ENCODE data around the gene NDUFS4.

NDUFS4 gene

DNA sequence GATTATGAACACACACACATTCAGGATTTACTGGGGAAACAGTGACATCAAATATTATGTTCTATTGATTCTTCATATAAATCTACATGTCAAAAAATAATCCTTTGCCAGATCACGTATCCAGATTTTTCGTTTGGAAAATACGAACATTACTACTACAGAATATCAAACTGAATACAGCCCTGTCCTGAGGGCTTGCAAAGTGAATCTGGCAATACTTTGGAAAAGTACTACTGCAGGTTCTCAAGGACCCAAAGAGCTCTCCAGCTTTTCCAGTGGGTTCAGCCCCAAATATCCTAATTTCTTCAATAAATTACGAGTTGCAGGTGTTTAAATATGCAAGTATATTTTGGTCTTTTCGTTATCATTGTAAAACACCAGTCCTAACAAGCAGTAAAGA lies 411 bp upstream of the NDUFS4 start:
- H3K9ac ChIP-seq, result peak overlapping the region; percentile 82 to 91 (median 85); a peak in 16 of 22 replicates

DNA sequence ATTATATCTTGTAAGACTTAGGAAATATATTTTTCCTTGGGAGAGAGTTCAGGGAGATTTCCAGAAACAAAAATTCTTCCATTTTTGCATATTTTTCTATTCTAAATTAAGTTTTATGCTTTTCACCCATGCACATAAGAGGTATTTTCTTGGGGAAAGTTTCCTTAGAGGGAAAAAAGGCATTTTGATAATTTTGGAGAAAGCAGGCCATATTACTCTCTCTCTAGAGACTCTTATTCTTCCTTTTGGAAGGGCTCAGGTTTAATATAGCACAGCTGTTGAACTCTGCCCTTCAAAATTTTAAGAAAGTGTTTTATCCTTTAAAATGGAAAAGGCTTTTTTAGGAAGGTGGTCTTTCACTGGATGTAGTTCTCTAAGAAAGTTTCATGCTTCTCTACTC lies 8.0 kb downstream of the NDUFS4 start:
- H3K4me1 ChIP-seq, result no peaks in the 10 kb centered on the region
- peaks cover 0 to 25% (median 8%) of the 10 kb centered on the region in 11 experiments; a peak in 8 of 22 replicates for H3K9me3 ChIP-seq (replicated peaks in 1 of 11)
- TF ChIP-seq Cebpa-rat (IDR thresholded peaks at IDR 0.05), result no peak
- H4K20me1 ChIP-seq, result peaks cover 0 to 18% (median 7%) of the 10 kb centered on the region in 11 experiments; a peak in 7 of 22 replicates
- no peak overlapping the region for H3K4me2 ChIP-seq
- H3K27ac ChIP-seq, result no peak overlapping the region
- H3K27me3 ChIP-seq, result no peaks in the 10 kb centered on the region
- no peak overlapping the region for H3K9ac ChIP-seq
- no peak overlapping the region for H3K4me3 ChIP-seq
- peaks cover 0 to 3% (median 0%) of the 10 kb centered on the region in 11 experiments; a peak in 2 of 22 replicates for H3K36me3 ChIP-seq

More for the DNA sequence above, 411 bp upstream of the NDUFS4 start:
- H3K4me3 ChIP-seq, result peak overlapping the region; percentile 63 to 75 (median 72)
- H4K20me1 ChIP-seq, result peaks cover 0 to 10% (median 0%) of the 10 kb centered on the region in 11 experiments; a peak in 4 of 22 replicates
- H3K9me3 ChIP-seq (replicated peaks in 1 of 11), result peaks cover 7 to 12% (median 10%) of the 10 kb centered on the region in 11 experiments; a peak in 18 of 22 replicates
- no peaks in the 10 kb centered on the region; a peak in 1 of 22 replicates for H3K36me3 ChIP-seq
- no peak for TF ChIP-seq Cebpa-rat (IDR thresholded peaks at IDR 0.05)
- no peaks in the 10 kb centered on the region for H3K27me3 ChIP-seq
- peak overlapping the region; percentile 80 to 88 (median 86); a peak in 16 of 22 replicates for H3K27ac ChIP-seq
- H3K4me2 ChIP-seq, result peak overlapping the region in 10 of 11 experiments; percentile 41 to 60 (median 48); a peak in 19 of 22 replicates
- H3K4me1 ChIP-seq, result peaks cover 0 to 9% (median 7%) of the 10 kb centered on the region in 10 experiments; a peak in 8 of 20 replicates

DNA sequence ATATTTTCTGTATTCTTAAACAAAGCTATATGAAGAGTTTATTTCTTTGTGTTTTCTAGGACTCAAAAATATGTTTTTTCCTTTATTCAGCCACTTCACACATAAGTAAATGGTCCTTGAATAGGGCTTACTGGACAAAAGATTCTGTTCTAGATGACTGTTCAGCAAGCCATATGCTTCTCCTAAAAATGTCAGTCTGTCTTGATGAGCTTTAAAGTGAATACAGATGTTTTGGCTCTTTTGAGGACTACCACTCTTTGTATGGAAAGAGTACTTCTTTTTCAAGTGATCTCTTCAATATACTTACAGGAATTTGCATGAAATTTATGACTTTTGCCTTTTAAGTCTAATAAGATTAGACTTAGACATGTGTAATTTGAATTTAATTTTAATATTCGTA lies 8.4 kb downstream of the NDUFS4 start:
- Histone ChIP-seq H4K20me1 (peaks cover 0 to 18% (median 8%) of the 10 kb centered on the region in 11 experiments; a peak in 7 of 22 replicates), H3K36me3 (peaks cover 0 to 4% (median 0%) of the 10 kb centered on the region in 11 experiments; a peak in 2 of 22 replicates), H3K27me3 (no peaks in the 10 kb centered on the region), H3K4me2 (no peak overlapping the region), H3K9ac (no peak overlapping the region), H3K9me3 (replicated peaks in 1 of 11) (peaks cover 0 to 27% (median 8%) of the 10 kb centered on the region in 11 experiments; a peak in 8 of 22 replicates), H3K27ac (no peak overlapping the region), H3K4me3 (no peak overlapping the region), H3K4me1 (no peaks in the 10 kb centered on the region)
- TF ChIP-seq Cebpa-rat (IDR thresholded peaks at IDR 0.05), result no peak

DNA sequence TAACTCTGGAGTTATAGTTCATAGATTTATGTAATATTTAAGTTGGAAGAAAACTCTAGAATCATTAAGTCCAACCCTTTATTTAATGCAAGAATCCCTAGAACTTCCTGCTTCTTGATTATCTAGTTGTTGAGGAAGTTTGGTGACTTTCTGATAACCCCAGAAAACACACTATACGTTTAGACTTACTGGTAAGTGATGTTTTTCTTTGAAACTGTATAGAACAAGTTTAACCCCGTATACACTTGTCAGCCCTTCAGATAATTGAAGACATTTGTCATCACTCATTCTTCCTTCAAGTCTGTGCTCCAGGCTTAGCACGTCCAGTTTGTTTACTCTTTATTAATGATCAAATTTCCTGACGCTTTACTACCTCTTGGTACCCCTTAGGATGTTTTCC lies 9.0 kb downstream of the NDUFS4 start:
- peaks cover 0 to 4% (median 0%) of the 10 kb centered on the region in 11 experiments; a peak in 2 of 22 replicates for H3K36me3 ChIP-seq
- no peak for TF ChIP-seq Cebpa-rat (IDR thresholded peaks at IDR 0.05)
- H3K4me1 ChIP-seq, result no peaks in the 10 kb centered on the region
- peaks cover 0 to 27% (median 8%) of the 10 kb centered on the region in 11 experiments; a peak in 8 of 22 replicates for H3K9me3 ChIP-seq (replicated peaks in 1 of 11)
- H3K4me3 ChIP-seq, result no peak overlapping the region
- peaks cover 0 to 20% (median 5%) of the 10 kb centered on the region in 11 experiments; a peak in 8 of 22 replicates for H4K20me1 ChIP-seq
- no peak overlapping the region for H3K9ac ChIP-seq
- no peaks in the 10 kb centered on the region for H3K27me3 ChIP-seq
- H3K27ac ChIP-seq, result no peak overlapping the region
- no peak overlapping the region for H3K4me2 ChIP-seq

GRCh38 chr5:53571403-53571802 lies 11.0 kb downstream of the NDUFS4 start:
- no peaks in the 10 kb centered on the region for H3K4me1 ChIP-seq
- no peak overlapping the region for H3K4me3 ChIP-seq
- no peak for TF ChIP-seq Cebpa-rat (IDR thresholded peaks at IDR 0.05)
- H3K27ac ChIP-seq, result no peak overlapping the region
- H3K36me3 ChIP-seq, result peaks cover 0 to 4% (median 0%) of the 10 kb centered on the region in 11 experiments; a peak in 2 of 22 replicates
- H3K27me3 ChIP-seq, result no peaks in the 10 kb centered on the region
- peaks cover 0 to 24% (median 0%) of the 10 kb centered on the region in 11 experiments; a peak in 7 of 22 replicates for H4K20me1 ChIP-seq
- no peak overlapping the region for H3K4me2 ChIP-seq
- no peak overlapping the region for H3K9ac ChIP-seq
- peaks cover 0 to 38% (median 13%) of the 10 kb centered on the region in 11 experiments; a peak in 9 of 22 replicates for H3K9me3 ChIP-seq (replicated peaks in 1 of 11)

DNA sequence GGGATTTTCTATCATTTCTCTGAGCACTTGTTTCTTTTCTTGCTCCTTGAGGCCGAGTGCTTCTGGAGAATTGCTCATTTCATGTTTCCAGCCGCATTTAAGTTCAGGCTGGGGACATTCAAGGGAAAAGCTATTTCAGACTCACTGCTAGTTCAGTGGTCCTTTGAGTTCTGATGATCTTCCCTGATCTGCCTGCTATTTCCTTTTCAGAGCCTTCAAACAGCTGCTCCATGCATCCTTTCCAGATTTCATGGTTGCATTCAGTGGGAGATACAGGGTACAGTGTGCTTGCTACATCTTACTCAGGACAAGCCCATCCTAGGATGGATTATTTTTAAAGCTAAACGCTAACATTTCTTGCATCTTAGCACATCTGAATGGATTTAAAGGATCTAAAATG lies 14.7 kb downstream of the NDUFS4 start:
- H3K4me3 ChIP-seq, result no peak overlapping the region
- no peak for TF ChIP-seq Cebpa-rat (IDR thresholded peaks at IDR 0.05)
- no peak overlapping the region for H3K4me2 ChIP-seq
- H4K20me1 ChIP-seq, result peaks cover 0 to 28% (median 5%) of the 10 kb centered on the region in 11 experiments; a peak in 9 of 22 replicates
- no peaks in the 10 kb centered on the region for H3K4me1 ChIP-seq
- H3K27me3 ChIP-seq, result no peaks in the 10 kb centered on the region
- peaks cover 0 to 4% (median 0%) of the 10 kb centered on the region in 11 experiments; a peak in 2 of 22 replicates for H3K36me3 ChIP-seq
- H3K9me3 ChIP-seq (replicated peaks in 1 of 11), result peaks cover 0 to 31% (median 12%) of the 10 kb centered on the region in 11 experiments; a peak in 9 of 22 replicates
- no peak overlapping the region for H3K27ac ChIP-seq
- H3K9ac ChIP-seq, result no peak overlapping the region

DNA sequence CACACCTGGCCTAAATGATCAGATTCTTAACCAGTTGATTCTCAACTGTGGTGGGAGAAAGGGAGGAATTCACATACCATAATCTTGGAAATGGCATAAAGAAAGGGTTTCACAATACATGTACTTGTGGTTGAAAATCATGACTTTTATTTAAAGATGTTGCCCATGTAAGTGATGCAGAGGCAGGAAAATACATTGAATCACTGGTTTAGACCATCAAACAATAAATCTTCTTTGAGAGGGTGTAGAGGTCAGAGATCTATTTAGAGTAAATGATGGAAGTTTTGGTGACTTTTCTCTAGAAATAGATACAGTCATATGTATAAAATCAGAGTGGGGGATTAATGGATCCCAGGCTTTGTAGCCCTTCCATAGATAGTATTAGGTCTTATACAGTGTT lies 15.4 kb downstream of the NDUFS4 start:
- Histone ChIP-seq H3K9ac (no peak overlapping the region), H3K4me2 (no peak overlapping the region), H3K4me3 (no peak overlapping the region), H4K20me1 (peaks cover 0 to 31% (median 5%) of the 10 kb centered on the region in 11 experiments; a peak in 9 of 22 replicates), H3K36me3 (peaks cover 0 to 4% (median 0%) of the 10 kb centered on the region in 11 experiments; a peak in 2 of 22 replicates), H3K27ac (no peak overlapping the region), H3K9me3 (replicated peaks in 1 of 11) (peaks cover 0 to 24% (median 6%) of the 10 kb centered on the region in 11 experiments; a peak in 9 of 22 replicates), H3K27me3 (no peaks in the 10 kb centered on the region), H3K4me1 (no peaks in the 10 kb centered on the region)
- no peak for TF ChIP-seq Cebpa-rat (IDR thresholded peaks at IDR 0.05)

- Histone ChIP-seq H3K27ac (no peak overlapping the region), H3K36me3 (peaks cover 0 to 4% (median 0%) of the 10 kb centered on the region in 11 experiments; a peak in 2 of 22 replicates), H3K4me2 (no peak overlapping the region), H3K4me3 (no peak overlapping the region), H3K9ac (no peak overlapping the region), H4K20me1 (peaks cover 0 to 31% (median 5%) of the 10 kb centered on the region in 11 experiments; a peak in 9 of 22 replicates), H3K4me1 (no peaks in the 10 kb centered on the region), H3K27me3 (no peaks in the 10 kb centered on the region), H3K9me3 (replicated peaks in 1 of 11) (peaks cover 0 to 23% (median 5%) of the 10 kb centered on the region in 11 experiments; a peak in 8 of 22 replicates)
- TF ChIP-seq Cebpa-rat (IDR thresholded peaks at IDR 0.05), result no peak
Observed at GRCh38 chr5:53576674-53577073, 16.2 kb downstream of the NDUFS4 start.

GRCh38 chr5:53578854-53579253 lies 18.4 kb downstream of the NDUFS4 start:
- H3K27me3 ChIP-seq, result no peaks in the 10 kb centered on the region
- no peak for TF ChIP-seq Cebpa-rat (IDR thresholded peaks at IDR 0.05)
- H3K4me1 ChIP-seq, result no peaks in the 10 kb centered on the region
- H3K36me3 ChIP-seq, result peaks cover 0 to 4% (median 0%) of the 10 kb centered on the region in 11 experiments; a peak in 1 of 22 replicates
- no peak overlapping the region for H3K4me2 ChIP-seq
- H4K20me1 ChIP-seq, result peaks cover 0 to 20% (median 4%) of the 10 kb centered on the region in 11 experiments; a peak in 9 of 22 replicates
- H3K27ac ChIP-seq, result no peak overlapping the region
- H3K4me3 ChIP-seq, result no peak overlapping the region
- no peak overlapping the region for H3K9ac ChIP-seq
- peaks cover 0 to 12% (median 5%) of the 10 kb centered on the region in 11 experiments; a peak in 7 of 22 replicates for H3K9me3 ChIP-seq (replicated peaks in 1 of 11)
